Hepatocyte (in vitro differentiated cells): ENCODE results near the gene GOLGA6L24.
"Not testable (repeated sequence)": the region's sequence is repeated elsewhere in the genome, so short reads cannot be mapped to it uniquely, and the experiment has no call there.

Experiments used
- CTCF ChIP-seq: fragments of 200-600 bp; sonication (generic); IDR thresholded peaks from 2 replicates; pipeline ENCODE4 v1.5.1; 2016; ENCODE audit warnings: antibody characterized with exemption, mild to moderate bottlenecking; ENCODE audit not compliant: poor library complexity
- EZH2 ChIP-seq: fragments of 200-600 bp; sonication (generic); IDR thresholded peaks from 2 replicates; pipeline ENCODE4 v1.6.1; 2016; ENCODE audit warnings: antibody characterized with exemption, mild to moderate bottlenecking, borderline replicate concordance
- EZH2phosphoT487 ChIP-seq: fragments of 200-600 bp; sonication (generic); IDR thresholded peaks from one replicate; pipeline ENCODE4 v1.6.1; 2018; ENCODE audit warnings: antibody characterized with exemption, mild to moderate bottlenecking, low read depth, moderate library complexity; ENCODE audit not compliant: unreplicated experiment, severe bottlenecking

- TF ChIP-seq CTCF, EZH2, EZH2phosphoT487: not testable (repeated sequence)
These were observed 47.4 kb downstream of the GOLGA6L24 start for GRCh38 chr15:28310454-28310853.
